ENCODE measurements around the gene RPL5. TPM values are rescaled to one million over a fixed set of nuclear protein-coding genes. Genes with fewer than 3 reads are reported as not detected.

Gene RPL5
- total RNA-seq, 2 experiments from 2014 or later = 1,651 to 1,862 TPM

- TF ChIP-seq EZH2phosphoT487 (IDR thresholded peaks at IDR 0.05; ENCODE audit: borderline replicate concordance, low read depth, low read length) (no peak), CTCF (conservative IDR thresholded peaks at IDR 0.05; ENCODE audit: low read length) (no peak)
- Histone ChIP-seq H3K79me2 (ENCODE audit: insufficient read depth, low read depth, low read length) (peaks cover 41% of the 10 kb centered on the region), H3K4me2 (ENCODE audit: low read length) (no peak overlapping the region), H3K27ac (ENCODE audit: low read depth, low read length, poor library complexity, severe bottlenecking) (no peak overlapping the region), H3K9me2 (ENCODE audit: insufficient read depth, low read length) (no peaks in the 10 kb centered on the region), H3K9me3 (ENCODE audit: low read length) (no peaks in the 10 kb centered on the region), H4K20me1 (ENCODE audit: insufficient read depth, low read length) (peaks cover 20% of the 10 kb centered on the region), H3K36me3 (ENCODE audit: insufficient read depth, low read length) (peaks cover 87% of the 10 kb centered on the region), H3K4me3 (ENCODE audit: low read depth, low read length, poor library complexity, severe bottlenecking) (no peak overlapping the region), H2AFZ (ENCODE audit: low read length) (no peak overlapping the region), H3K4me1 (ENCODE audit: insufficient read depth, low read length, poor library complexity, severe bottlenecking) (peaks cover under 1% of the 10 kb centered on the region)
- intact Hi-C loops (cut with micrococcal nuclease; ENCODE audit: unreplicated experiment) = no loop called here
- ChIA-PET POLR2A (interaction anchor here (0.6 to 1.0 kb wide), 2 partner anchors 9 to 15 kb away, joined by 3 read pairs; no protein-coding TSS in a partner anchor), CTCF (ENCODE audit: unreplicated experiment) (no interaction called here)
- BruUV-seq (replicated peaks) = TSS peak; percentile 19
- DNase-seq (ENCODE audit: low spot score) = no peak
Measured at GRCh38 chr1:92843429-92844352, 11.9 kb downstream of the RPL5 start.

DNA sequence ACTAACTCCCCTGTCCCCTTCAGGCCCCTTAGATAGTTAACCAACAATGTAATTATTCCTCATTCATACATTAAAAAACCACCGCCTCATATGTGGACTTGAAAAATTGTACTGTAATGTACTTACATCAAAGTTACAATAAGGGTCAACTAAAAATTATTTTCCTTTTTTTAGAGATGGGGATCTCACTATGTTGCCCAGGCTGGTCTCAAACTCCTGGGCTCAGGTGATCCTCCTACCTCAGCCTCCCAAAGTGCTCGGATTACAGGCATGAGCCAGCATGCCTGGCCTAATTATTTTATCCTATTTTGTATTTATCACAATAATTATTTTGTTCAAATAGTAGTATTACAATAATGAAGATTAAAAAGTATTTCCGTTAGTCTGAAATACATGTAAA lies 12.6 kb downstream of the RPL5 start:
- intact Hi-C loops (cut with micrococcal nuclease; ENCODE audit: unreplicated experiment) = no loop called here
- DNase-seq (ENCODE audit: low spot score) = no peak
- ChIA-PET CTCF (ENCODE audit: unreplicated experiment) (no interaction called here), POLR2A (interaction anchor here (0.7 kb wide), 1 partner anchor 9 kb away, joined by 3 read pairs; no protein-coding TSS in a partner anchor)
- Histone ChIP-seq H3K9me2 (ENCODE audit: insufficient read depth, low read length) (no peaks in the 10 kb centered on the region), H4K20me1 (ENCODE audit: insufficient read depth, low read length) (peaks cover 15% of the 10 kb centered on the region), H3K4me2 (ENCODE audit: low read length) (no peak overlapping the region), H3K4me1 (ENCODE audit: insufficient read depth, low read length, poor library complexity, severe bottlenecking) (no peaks in the 10 kb centered on the region), H3K4me3 (ENCODE audit: low read depth, low read length, poor library complexity, severe bottlenecking) (no peak overlapping the region), H3K36me3 (ENCODE audit: insufficient read depth, low read length) (peaks cover 87% of the 10 kb centered on the region), H3K9me3 (ENCODE audit: low read length) (no peaks in the 10 kb centered on the region), H3K79me2 (ENCODE audit: insufficient read depth, low read depth, low read length) (peaks cover 34% of the 10 kb centered on the region; the same call in 1 of the 2 replicates), H3K27ac (ENCODE audit: low read depth, low read length, poor library complexity, severe bottlenecking) (no peak overlapping the region), H2AFZ (ENCODE audit: low read length) (no peak overlapping the region)
- TF ChIP-seq EZH2phosphoT487 (IDR thresholded peaks at IDR 0.05; ENCODE audit: borderline replicate concordance, low read depth, low read length) = no peak
- no peak for TF ChIP-seq CTCF (conservative IDR thresholded peaks at IDR 0.05; ENCODE audit: low read length)
- BruUV-seq (replicated peaks) = no TSS peak

- no peaks in the 10 kb centered on the region for H3K4me1 ChIP-seq (ENCODE audit: insufficient read depth, low read length, poor library complexity, severe bottlenecking)
- POLR2A ChIA-PET = interaction anchor here (0.7 to 0.9 kb wide), 4 partner anchors 8 to 332 kb away, joined by 3 to 9 read pairs (median 3); partner anchors contain the start of gene RPL5
- H2AFZ ChIP-seq (ENCODE audit: low read length) = no peak overlapping the region
- peaks cover 9% of the 10 kb centered on the region for H4K20me1 ChIP-seq (ENCODE audit: insufficient read depth, low read length)
- intact Hi-C loops (cut with micrococcal nuclease; ENCODE audit: unreplicated experiment) = no loop called here
- H3K79me2 ChIP-seq (ENCODE audit: insufficient read depth, low read depth, low read length) = peaks cover 19% of the 10 kb centered on the region; the same call in 1 of the 2 replicates
- H3K4me2 ChIP-seq (ENCODE audit: low read length) = no peak overlapping the region
- BruUV-seq (replicated peaks) = no TSS peak
- CTCF ChIA-PET (ENCODE audit: unreplicated experiment) = no interaction called here
- H3K9me2 ChIP-seq (ENCODE audit: insufficient read depth, low read length) = no peaks in the 10 kb centered on the region
- no peak overlapping the region for H3K27ac ChIP-seq (ENCODE audit: low read depth, low read length, poor library complexity, severe bottlenecking)
- H3K36me3 ChIP-seq (ENCODE audit: insufficient read depth, low read length) = peaks cover 87% of the 10 kb centered on the region
- DNase-seq (ENCODE audit: low spot score) = no peak
- H3K4me3 ChIP-seq (ENCODE audit: low read depth, low read length, poor library complexity, severe bottlenecking) = no peak overlapping the region
- TF ChIP-seq EZH2phosphoT487 (IDR thresholded peaks at IDR 0.05; ENCODE audit: borderline replicate concordance, low read depth, low read length) = no peak
- TF ChIP-seq CTCF (conservative IDR thresholded peaks at IDR 0.05; ENCODE audit: low read length) = no peak
- no peaks in the 10 kb centered on the region for H3K9me3 ChIP-seq (ENCODE audit: low read length)
Measured at GRCh38 chr1:92845908-92846307, 14.1 kb downstream of the RPL5 start.

Measured in OCI-LY7 (cell line).